Nephron progenitor cell (in vitro differentiated cells): Measurements from ENCODE around the gene ARHGEF12.
A peak's percentile ranks its signal among the peaks of the same experiment; 100 is the strongest.

Source experiments
- DNase-seq: peaks from one replicate; pipeline ENCODE4 v3.0.0; 2021
- H3K27ac Mint-ChIP-seq: 2 replicates; pipeline ENCODE4 v1.8.0; 2021; ENCODE audit warnings: mild to moderate bottlenecking, moderate library complexity, mixed read lengths
- H3K27me3 Mint-ChIP-seq: 2 replicates; pipeline ENCODE4 v1.8.0; 2021; ENCODE audit warnings: mild to moderate bottlenecking, low read depth, mixed read lengths; ENCODE audit not compliant: poor library complexity
- H3K36me3 Mint-ChIP-seq: 2 replicates; pipeline ENCODE4 v1.8.0; 2021; ENCODE audit warnings: low read depth, mixed read lengths
- H3K4me1 Mint-ChIP-seq: 2 replicates; pipeline ENCODE4 v1.8.0; 2021; ENCODE audit warnings: mixed read lengths
- H3K4me3 Mint-ChIP-seq: 2 replicates; pipeline ENCODE4 v1.8.0; 2021; ENCODE audit warnings: mild to moderate bottlenecking, moderate library complexity, mixed read lengths
- H3K9me3 Mint-ChIP-seq: 2 replicates; pipeline ENCODE4 v1.8.0; 2021; ENCODE audit warnings: mild to moderate bottlenecking, moderate library complexity, mixed read lengths
- CTCF ChIP-seq: fragments of 200-600 bp; sonication (generic); IDR thresholded peaks from 2 replicates; pipeline ENCODE4 v1.5.0; 2021; ENCODE audit warnings: antibody characterized with exemption

ARHGEF12 gene

GRCh38 chr11:120334894-120335462, 1.2 kb upstream of the ARHGEF12 start:
- peak; percentile 60 for DNase-seq
- peak; percentile 68 for TF ChIP-seq CTCF
- H3K27ac Mint-ChIP-seq, result no peak overlapping the region
- H3K27me3 Mint-ChIP-seq, result no peaks in the 10 kb centered on the region
- H3K4me3 Mint-ChIP-seq, result peak overlapping the region; percentile 79
- peaks cover 9% of the 10 kb centered on the region for H3K36me3 Mint-ChIP-seq
- peaks cover 38% of the 10 kb centered on the region for H3K4me1 Mint-ChIP-seq
- no peaks in the 10 kb centered on the region for H3K9me3 Mint-ChIP-seq

GRCh38 chr11:120335556-120335907, 681 bp upstream of the ARHGEF12 start:
- Mint-ChIP-seq H3K27me3 (no peaks in the 10 kb centered on the region), H3K36me3 (peaks cover 7% of the 10 kb centered on the region), H3K27ac (no peak overlapping the region), H3K4me3 (peak overlapping the region; percentile 79), H3K4me1 (peaks cover 43% of the 10 kb centered on the region), H3K9me3 (no peaks in the 10 kb centered on the region)
- TF ChIP-seq CTCF, result no peak
- no peak for DNase-seq

GRCh38 chr11:120336641-120337354, 585 bp downstream of the ARHGEF12 start:
- no peaks in the 10 kb centered on the region for H3K9me3 Mint-ChIP-seq
- DNase-seq, result peak; percentile 40
- H3K27ac Mint-ChIP-seq, result peak overlapping the region; percentile 99
- peaks cover 5% of the 10 kb centered on the region for H3K36me3 Mint-ChIP-seq
- no peak for TF ChIP-seq CTCF
- no peaks in the 10 kb centered on the region for H3K27me3 Mint-ChIP-seq
- peak overlapping the region; percentile 99 for H3K4me3 Mint-ChIP-seq
- peaks cover 46% of the 10 kb centered on the region for H3K4me1 Mint-ChIP-seq

- TF ChIP-seq CTCF, result no peak
- Mint-ChIP-seq H3K27me3 (no peaks in the 10 kb centered on the region), H3K9me3 (no peaks in the 10 kb centered on the region), H3K4me1 (peaks cover 54% of the 10 kb centered on the region), H3K27ac (peak overlapping the region; percentile 99), H3K36me3 (peaks cover 9% of the 10 kb centered on the region), H3K4me3 (peak overlapping the region; percentile 99)
- no peak for DNase-seq
Observed at GRCh38 chr11:120337355-120338106, 1.3 kb downstream of the ARHGEF12 start.

GRCh38 chr11:120338107-120338933, 2.1 kb downstream of the ARHGEF12 start:
- Mint-ChIP-seq H3K4me3 (peak overlapping the region; percentile 99), H3K4me1 (peaks cover 54% of the 10 kb centered on the region), H3K36me3 (peaks cover 9% of the 10 kb centered on the region), H3K27me3 (no peaks in the 10 kb centered on the region), H3K9me3 (no peaks in the 10 kb centered on the region), H3K27ac (peak overlapping the region; percentile 83)
- no peak for TF ChIP-seq CTCF
- no peak for DNase-seq
